C4-2B (cell line): ENCODE results near the gene STMND1.
"Not testable (repeated sequence)": the region's sequence is repeated elsewhere in the genome, so short reads cannot be mapped to it uniquely, and the experiment has no call there.

ENCODE experiments used
- H3K27ac ChIP-seq: fragments of 450-650 bp; 2 replicates; pipeline ENCODE4 v1.5.1; 2017
- ZFX ChIP-seq: fragments of 450-650 bp; IDR thresholded peaks from 2 replicates; pipeline ENCODE4 v1.6.1; 2017
- TF ChIP-seq, protein P1 (sequence below): fragments of 450-650 bp; conservative IDR thresholded peaks from 2 replicates; pipeline ENCODE4 v1.5.1; 2017; ENCODE audit warnings: mild to moderate bottlenecking

STMND1 gene

DNA sequence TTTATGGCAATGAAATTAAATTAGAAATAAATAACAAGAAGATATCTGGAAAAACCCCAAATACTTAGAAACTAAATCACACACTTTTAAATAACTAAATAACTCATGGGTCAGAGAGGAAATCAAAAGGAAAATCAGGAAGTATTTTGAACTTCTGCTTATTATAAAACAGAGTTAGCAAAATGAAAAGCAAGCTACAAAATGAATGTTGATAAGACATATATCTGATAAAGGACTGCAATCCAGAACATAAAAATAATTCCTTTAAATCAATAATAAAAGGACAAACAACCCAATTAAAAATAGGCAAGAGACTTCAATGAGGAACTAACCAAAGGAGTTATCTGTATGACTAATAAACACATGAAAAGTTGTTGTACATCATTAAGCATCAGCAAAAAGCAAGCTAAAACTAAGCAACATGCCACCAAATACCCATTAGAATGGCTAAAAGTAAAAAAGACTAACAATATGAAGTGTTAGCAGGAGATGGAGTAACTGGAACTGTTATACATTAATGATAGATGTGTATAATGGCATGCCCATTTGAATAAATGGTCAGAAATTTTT lies 38.9 kb upstream of the STMND1 start:
- no peak overlapping the region for H3K27ac ChIP-seq
- TF ChIP-seq, protein P1, sequence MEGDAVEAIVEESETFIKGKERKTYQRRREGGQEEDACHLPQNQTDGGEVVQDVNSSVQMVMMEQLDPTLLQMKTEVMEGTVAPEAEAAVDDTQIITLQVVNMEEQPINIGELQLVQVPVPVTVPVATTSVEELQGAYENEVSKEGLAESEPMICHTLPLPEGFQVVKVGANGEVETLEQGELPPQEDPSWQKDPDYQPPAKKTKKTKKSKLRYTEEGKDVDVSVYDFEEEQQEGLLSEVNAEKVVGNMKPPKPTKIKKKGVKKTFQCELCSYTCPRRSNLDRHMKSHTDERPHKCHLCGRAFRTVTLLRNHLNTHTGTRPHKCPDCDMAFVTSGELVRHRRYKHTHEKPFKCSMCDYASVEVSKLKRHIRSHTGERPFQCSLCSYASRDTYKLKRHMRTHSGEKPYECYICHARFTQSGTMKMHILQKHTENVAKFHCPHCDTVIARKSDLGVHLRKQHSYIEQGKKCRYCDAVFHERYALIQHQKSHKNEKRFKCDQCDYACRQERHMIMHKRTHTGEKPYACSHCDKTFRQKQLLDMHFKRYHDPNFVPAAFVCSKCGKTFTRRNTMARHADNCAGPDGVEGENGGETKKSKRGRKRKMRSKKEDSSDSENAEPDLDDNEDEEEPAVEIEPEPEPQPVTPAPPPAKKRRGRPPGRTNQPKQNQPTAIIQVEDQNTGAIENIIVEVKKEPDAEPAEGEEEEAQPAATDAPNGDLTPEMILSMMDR, result no peak
- no peak for TF ChIP-seq ZFX

DNA sequence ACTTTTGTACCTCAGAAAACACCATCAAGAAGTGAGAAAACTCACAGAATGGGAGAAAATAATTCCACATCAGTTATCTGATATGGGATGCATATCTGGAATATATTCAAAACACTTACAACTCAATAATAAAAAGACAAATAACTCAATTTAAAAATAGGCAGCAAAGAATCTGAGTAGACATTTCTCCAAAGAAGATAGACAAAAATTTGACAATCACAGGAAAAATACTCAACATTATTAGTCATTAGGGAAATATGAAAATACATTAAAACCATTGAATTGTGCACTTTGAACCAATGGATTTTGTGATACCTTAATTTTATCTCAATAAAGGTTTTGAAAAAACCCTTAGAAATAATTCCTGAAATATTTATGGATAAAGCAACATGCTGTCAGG lies 36.9 kb upstream of the STMND1 start:
- H3K27ac ChIP-seq, result no peak overlapping the region
- TF ChIP-seq, protein P1, result no peak
- no peak for TF ChIP-seq ZFX

DNA sequence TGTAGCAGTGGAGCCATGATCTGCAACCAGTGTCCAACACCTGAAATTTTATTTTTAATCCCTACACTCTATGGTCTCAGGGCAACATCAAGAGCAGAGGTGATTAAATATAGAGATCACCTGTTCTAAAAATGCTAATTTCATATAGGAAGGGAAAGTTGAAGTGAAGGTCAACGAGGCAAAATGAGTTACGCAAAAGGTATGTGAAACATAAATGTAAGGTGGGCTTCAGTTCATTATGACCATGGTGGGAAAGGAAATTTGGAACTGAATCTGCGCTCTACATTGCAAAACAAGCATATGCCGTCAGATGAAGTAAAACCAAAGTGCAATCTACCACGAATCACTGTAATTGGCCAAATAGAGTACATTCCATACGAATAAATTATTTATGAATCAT lies 35.2 kb upstream of the STMND1 start:
- TF ChIP-seq, protein P1, result no peak
- no peak for TF ChIP-seq ZFX
- no peak overlapping the region for H3K27ac ChIP-seq

DNA sequence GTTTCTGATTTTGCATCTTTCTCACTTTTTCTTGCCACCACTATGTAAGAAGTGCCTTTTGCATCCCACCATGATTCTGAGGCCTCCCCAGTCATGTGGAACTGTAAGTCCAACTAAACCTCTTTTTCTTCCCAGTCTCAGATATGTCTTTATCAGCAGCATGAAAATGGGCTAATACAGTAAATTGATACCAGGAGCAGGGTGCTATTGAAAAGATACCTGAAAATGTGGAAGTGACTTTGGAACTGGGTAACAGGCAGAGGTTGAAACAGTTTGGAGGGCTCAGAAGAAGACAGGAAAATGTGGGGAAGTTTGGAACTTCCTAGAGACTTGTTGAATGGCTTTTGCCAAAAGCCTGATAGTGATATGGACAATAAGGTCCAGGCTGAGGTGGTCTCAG lies 32.9 kb upstream of the STMND1 start:
- not testable (repeated sequence) for H3K27ac ChIP-seq

DNA sequence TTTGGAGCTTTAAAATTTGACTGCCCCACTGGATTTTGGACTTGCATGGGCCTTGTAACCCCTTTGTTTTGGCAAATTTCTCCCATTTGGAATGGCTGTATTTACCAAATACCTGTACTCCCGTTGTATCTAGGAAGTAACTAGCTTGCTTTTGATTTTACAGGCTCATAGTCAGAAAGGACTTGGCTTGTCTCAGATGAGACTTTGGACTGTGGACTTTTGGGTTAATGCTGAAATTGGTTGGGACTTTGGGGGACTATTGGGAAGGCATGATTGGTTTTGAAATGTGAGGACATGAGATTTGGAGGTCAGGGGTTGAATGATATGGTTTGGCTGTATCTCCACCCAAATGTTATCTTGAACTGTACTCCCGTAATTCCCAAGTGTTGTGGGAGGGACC lies 31.4 kb upstream of the STMND1 start:
- H3K27ac ChIP-seq, result not testable (repeated sequence)

DNA sequence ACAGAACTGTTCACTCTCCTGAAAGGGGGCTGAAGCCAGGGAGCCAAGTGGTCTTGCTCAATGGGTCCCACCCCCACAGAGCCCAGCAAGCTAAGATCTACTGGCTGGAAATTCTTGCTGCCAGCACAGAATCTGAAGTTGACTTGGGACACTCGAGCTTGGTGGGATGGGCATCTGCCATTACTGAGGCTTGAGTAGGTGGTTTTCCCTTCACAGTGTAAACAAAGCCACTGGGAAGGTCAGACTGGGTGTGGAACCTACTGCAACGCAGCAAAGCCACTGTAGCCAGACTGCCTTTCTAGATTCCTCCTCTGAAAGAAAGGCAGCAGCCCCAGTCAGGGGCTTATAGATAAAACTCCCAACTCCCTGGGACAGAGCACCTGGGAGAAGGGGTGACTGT lies 28.3 kb upstream of the STMND1 start:
- H3K27ac ChIP-seq, result not testable (repeated sequence)

DNA sequence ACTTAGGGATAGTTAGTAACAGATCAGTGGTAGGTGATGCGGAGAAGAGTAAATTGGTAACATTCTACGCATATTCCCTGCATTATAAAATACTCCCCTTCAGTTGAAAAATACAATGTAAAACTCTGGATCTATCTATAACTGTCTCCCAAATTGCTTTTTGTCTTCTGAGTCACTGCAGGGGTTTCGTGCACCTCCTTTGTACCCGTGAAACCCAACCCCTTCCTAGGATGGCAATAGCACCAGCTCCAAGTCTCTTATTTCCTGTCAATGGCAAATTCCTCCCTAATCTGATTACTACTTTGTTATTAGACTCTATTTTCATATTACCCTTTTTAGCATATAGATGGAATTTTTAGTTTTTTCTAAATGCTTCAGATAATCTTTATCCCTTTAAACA lies 20.6 kb upstream of the STMND1 start:
- no peak for TF ChIP-seq ZFX
- TF ChIP-seq, protein P1, result no peak
- no peak overlapping the region for H3K27ac ChIP-seq

DNA sequence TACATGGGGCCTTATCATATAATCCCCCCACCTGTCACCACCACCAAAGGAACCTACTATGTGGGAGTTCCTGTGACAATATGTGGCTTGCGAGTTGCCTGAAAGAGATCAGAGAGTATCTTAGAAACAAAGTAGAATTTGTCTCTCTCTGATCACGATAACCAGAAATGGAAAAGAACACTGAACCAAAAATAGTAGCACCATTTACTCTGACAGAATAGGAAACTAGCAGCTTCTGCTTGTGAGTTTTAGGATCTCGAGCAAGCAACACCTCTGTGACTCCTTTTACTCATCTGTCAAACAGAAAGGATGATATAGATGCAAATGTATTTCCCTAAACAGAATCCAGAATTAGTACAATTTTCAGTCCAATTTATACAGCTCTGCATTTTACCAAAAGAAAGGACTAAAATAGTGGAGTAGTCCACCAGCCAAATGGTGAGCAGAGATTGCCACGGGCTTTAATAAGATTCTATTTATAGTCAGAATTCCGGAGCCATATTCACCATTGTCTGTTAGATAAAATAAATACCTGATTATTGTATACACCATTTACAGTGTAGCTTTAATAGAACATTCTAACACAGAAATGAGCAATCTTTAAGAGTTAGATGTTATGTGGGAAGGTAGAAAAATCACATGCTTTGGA lies 19.9 kb upstream of the STMND1 start:
- no peak overlapping the region for H3K27ac ChIP-seq
- TF ChIP-seq, protein P1, result no peak
- TF ChIP-seq ZFX, result no peak

DNA sequence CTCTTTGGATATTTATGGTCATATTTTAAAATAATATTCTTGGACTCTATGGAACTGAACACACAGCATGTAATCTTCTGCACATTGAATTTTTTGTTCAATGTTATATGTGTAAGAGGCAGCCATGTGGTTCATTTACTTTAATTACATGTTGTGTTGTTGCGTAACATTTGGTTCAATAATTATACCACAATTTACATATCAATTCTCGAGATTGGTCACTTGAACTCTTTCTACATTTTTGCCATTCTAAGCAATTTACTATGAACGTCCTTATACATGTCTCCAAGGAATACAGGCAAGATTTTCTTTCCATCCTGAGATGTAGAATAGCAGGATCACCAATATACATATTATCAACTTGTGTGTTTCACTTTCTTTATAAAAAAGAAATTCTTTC lies 18.5 kb upstream of the STMND1 start:
- no peak for TF ChIP-seq ZFX
- TF ChIP-seq, protein P1, result no peak
- no peak overlapping the region for H3K27ac ChIP-seq
